PC-3 (cell line): ENCODE results near the gene SLFN13.

Experiments used
- EZH2 ChIP-seq: fragments of 300-600 bp; sonication (generic); IDR thresholded peaks from one replicate; pipeline ENCODE4 v1.6.1; 2017; ENCODE audit warnings: antibody characterized with exemption, mild to moderate bottlenecking, low read length; ENCODE audit not compliant: unreplicated experiment
- EZH2phosphoT487 ChIP-seq: fragments of 300-600 bp; sonication (generic); IDR thresholded peaks from 2 replicates; pipeline ENCODE4 v1.6.1; 2018; ENCODE audit warnings: mild to moderate bottlenecking, antibody characterized with exemption, low read length, borderline replicate concordance
- TF ChIP-seq, protein P1 (sequence below): fragments of 300-600 bp; sonication (generic); conservative IDR thresholded peaks from 2 replicates; pipeline ENCODE4 v1.5.1; 2017; ENCODE audit warnings: antibody characterized with exemption, low read depth, mild to moderate bottlenecking, low read length

GRCh38 chr17:35438433-35438832, 10.1 kb downstream of the SLFN13 start:
- TF ChIP-seq, protein P1, sequence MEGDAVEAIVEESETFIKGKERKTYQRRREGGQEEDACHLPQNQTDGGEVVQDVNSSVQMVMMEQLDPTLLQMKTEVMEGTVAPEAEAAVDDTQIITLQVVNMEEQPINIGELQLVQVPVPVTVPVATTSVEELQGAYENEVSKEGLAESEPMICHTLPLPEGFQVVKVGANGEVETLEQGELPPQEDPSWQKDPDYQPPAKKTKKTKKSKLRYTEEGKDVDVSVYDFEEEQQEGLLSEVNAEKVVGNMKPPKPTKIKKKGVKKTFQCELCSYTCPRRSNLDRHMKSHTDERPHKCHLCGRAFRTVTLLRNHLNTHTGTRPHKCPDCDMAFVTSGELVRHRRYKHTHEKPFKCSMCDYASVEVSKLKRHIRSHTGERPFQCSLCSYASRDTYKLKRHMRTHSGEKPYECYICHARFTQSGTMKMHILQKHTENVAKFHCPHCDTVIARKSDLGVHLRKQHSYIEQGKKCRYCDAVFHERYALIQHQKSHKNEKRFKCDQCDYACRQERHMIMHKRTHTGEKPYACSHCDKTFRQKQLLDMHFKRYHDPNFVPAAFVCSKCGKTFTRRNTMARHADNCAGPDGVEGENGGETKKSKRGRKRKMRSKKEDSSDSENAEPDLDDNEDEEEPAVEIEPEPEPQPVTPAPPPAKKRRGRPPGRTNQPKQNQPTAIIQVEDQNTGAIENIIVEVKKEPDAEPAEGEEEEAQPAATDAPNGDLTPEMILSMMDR = no peak
- TF ChIP-seq EZH2phosphoT487 (no peak), EZH2 (no peak)
